Stimulated activated CD8-positive, alpha-beta memory T cell treated with anti-CD3 and anti-CD28 coated beads, Interleukin-12 subunit alpha, Interleukin-12 subunit beta, amount 100 ng/mL, for 1 hour (primary cell): ENCODE results near the gene KCNMB1.
A peak's percentile ranks its signal among the peaks of the same experiment; 100 is the strongest.

Source experiments
- DNase-seq: peaks from one replicate; pipeline ENCODE4 v3.0.0-alpha.2; 2020; ENCODE audit warnings: low read depth

Gene KCNMB1

DNA sequence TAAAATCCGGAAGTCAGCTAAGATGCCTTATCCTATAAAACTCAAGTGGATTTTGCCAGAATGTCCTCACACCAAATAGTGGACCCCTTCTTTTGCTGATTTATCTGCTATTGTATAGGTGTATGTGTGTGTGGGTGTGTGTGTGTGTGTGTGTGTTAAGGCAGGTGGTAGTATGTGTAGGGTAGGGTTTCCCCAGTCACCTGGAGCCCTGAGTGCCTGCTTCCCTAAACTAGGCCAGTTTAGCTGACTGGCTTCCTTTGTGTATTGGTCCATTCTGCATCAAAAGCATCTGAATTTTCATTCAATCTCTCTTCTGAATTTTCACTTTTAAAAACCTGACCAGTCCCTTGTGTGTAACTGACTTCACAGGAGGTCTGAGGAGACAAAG lies 49.4 kb downstream of the KCNMB1 start:
- DNase-seq, result no peak

- DNase-seq, result peak; percentile 45
Observed at GRCh38 chr5:170338933-170339779, 50.0 kb downstream of the KCNMB1 start.

DNA sequence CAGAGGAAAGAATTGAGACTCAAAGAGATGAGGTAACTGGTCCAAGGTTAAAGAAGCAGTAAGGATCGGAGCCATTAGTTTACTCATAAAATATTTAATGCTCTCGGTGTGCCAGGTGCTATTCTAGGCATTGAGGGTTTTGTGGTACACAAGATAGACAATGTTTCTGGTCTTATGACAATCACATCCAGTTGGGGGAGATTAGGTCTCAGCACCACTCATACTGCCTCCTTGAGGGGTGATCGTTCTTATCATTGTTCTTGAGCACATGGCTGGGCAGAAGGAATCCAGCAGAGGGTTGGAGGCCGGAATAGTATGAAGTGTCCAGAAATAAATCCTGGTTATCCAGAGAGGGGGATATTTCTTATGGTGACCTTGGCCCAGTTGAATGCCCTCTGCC lies 50.9 kb downstream of the KCNMB1 start:
- DNase-seq, result no peak

DNA sequence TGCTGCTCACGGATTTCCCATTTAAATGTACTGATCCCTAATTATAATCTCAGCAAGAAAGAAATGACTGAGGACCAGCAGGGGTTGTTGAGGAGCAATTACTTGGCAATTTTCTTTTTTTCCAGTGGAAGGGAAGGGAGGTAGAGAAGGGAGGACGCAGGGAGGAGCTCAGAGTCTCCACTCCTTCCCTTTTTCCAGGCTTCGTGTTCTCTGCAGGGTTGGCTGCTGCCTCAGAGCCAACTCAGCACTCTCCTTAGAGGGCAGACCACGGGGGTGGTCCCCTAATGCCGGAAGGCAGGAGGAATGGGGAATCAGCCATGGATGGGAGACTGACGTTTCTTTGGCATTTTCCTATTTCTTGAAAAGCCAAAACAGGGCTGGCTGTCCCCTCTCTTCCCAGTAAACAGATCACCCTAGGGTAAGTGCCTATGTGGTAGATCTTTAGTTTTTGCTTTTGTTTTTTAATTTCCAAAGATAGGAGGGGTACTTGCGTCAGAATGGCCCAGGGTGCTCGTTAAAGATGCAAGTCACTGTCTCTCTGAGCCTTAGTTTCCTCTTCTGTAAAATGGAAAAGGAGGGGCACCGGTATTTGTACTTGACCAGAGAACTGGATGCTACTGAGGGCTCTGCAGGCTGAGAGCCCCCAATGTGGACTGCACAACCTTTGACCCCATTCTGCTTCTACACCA lies 52.0 kb downstream of the KCNMB1 start:
- DNase-seq, result no peak

GRCh38 chr5:170336065-170336464 lies 53.1 kb downstream of the KCNMB1 start:
- DNase-seq, result no peak

GRCh38 chr5:170334626-170335025 lies 54.5 kb downstream of the KCNMB1 start:
- DNase-seq, result no peak

GRCh38 chr5:170333161-170333910 lies 55.8 kb downstream of the KCNMB1 start:
- DNase-seq, result peak; percentile 36

- no peak for DNase-seq
Observed at GRCh38 chr5:170332058-170332457, 57.1 kb downstream of the KCNMB1 start.

DNA sequence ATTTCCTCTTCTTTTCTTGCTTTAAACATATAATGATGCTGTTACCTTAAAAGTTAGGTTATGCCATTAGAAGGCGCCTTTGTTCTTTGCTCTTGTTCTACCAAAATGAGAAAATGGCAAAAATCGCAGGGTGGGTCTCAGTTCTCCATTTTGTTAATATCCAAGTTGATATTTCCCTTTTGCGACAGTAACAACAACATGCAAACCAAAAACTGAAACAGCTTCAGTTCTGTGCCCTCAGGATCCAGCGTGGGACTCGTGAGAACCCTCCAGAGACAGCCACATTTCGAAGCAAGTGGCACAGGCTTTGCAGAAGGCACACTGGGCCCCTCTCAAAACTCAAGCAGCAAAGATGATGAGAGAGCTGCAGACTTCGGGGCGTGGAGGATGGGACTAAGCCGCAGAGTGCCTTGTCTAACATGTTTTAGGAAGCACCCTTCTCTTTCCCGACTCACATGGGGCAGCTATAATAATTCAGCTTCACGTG lies 58.6 kb downstream of the KCNMB1 start:
- DNase-seq, result no peak

GRCh38 chr5:170329524-170329923 lies 59.6 kb downstream of the KCNMB1 start:
- no peak for DNase-seq

GRCh38 chr5:170327829-170328228 lies 61.3 kb downstream of the KCNMB1 start:
- no peak for DNase-seq

DNA sequence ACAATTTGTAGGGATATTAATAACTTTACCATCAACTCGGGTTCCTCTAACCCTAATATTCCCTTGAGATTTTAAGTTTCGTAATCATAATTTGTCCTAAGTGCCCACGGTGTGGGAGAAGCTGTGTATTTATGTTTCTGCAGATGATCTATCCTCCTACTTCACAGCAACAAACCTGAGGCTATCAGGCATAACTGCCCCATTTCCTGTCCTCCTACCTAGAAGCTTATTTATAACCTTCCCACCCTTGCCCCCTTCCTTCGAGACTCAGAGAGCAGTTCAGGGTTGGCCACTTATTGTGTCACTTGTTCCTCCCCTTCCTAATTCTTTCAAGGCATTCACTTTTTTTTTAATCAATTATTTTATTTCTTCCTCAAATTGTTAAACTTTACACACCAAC lies 62.0 kb downstream of the KCNMB1 start:
- no peak for DNase-seq
